NOMO-1 treated with DMSO at 0.1 percent for 48 hours (cell line): Measurements from ENCODE around the gene ZNF555.

Source experiments
- DNase-seq: peaks from one replicate; lab custom pipeline; 2025; ENCODE audit not compliant: unreplicated experiment; lab: John Stamatoyannopoulos, UW

ZNF555 gene

GRCh38 chr19:2822846-2823245 lies 18.4 kb upstream of the ZNF555 start:
- no peak for DNase-seq

- DNase-seq: no peak
These were observed 17.6 kb upstream of the ZNF555 start for GRCh38 chr19:2823646-2824045.

- no peak for DNase-seq
These were observed 17.1 kb upstream of the ZNF555 start for GRCh38 chr19:2824129-2824528.

- DNase-seq: no peak
These were observed 14.3 kb upstream of the ZNF555 start for GRCh38 chr19:2827022-2827421.

- no peak for DNase-seq
These were observed 13.3 kb upstream of the ZNF555 start for GRCh38 chr19:2827840-2828489.

GRCh38 chr19:2834294-2834871 lies 6.9 kb upstream of the ZNF555 start:
- no peak for DNase-seq

GRCh38 chr19:2837430-2837829 lies 3.8 kb upstream of the ZNF555 start:
- DNase-seq: no peak

- DNase-seq: no peak
These were observed 740 bp downstream of the ZNF555 start for GRCh38 chr19:2841855-2842574.

- no peak for DNase-seq
These were observed 3.8 kb downstream of the ZNF555 start for GRCh38 chr19:2845107-2845506.

- no peak for DNase-seq
These were observed 5.1 kb downstream of the ZNF555 start for GRCh38 chr19:2846180-2846894.

- no peak for DNase-seq
These were observed 6.2 kb downstream of the ZNF555 start for GRCh38 chr19:2847507-2847906.

GRCh38 chr19:2848616-2849015 lies 7.3 kb downstream of the ZNF555 start:
- DNase-seq: no peak

GRCh38 chr19:2850256-2850925 lies 9.1 kb downstream of the ZNF555 start:
- DNase-seq: no peak

GRCh38 chr19:2852598-2852997 lies 11.3 kb downstream of the ZNF555 start:
- DNase-seq: no peak

- no peak for DNase-seq
These were observed 11.8 kb downstream of the ZNF555 start for GRCh38 chr19:2853015-2853606.

GRCh38 chr19:2854849-2855248 lies 13.6 kb downstream of the ZNF555 start:
- DNase-seq: no peak

- no peak for DNase-seq
These were observed 15.3 kb downstream of the ZNF555 start for GRCh38 chr19:2856457-2857050.

- no peak for DNase-seq
These were observed 17.6 kb downstream of the ZNF555 start for GRCh38 chr19:2858864-2859263.

- DNase-seq: no peak
These were observed 22.5 kb downstream of the ZNF555 start for GRCh38 chr19:2863816-2864215.

- no peak for DNase-seq
These were observed 24.2 kb downstream of the ZNF555 start for GRCh38 chr19:2865334-2866100.
